HG02840 (cell line): Measurements from ENCODE around the gene CBX3.
"Not testable (repeated sequence)": the region's sequence is repeated elsewhere in the genome, so short reads cannot be mapped to it uniquely, and the experiment has no call there.

Experiments
- ATAC-seq: cut with Tn5 transposase; IDR thresholded peaks from one replicate; pipeline ENCODE4 v1.9.1; 2021; ENCODE audit warnings: mild to moderate bottlenecking, moderate library complexity, moderate number of reproducible peaks; ENCODE audit not compliant: unreplicated experiment, low FRiP score

The CBX3 gene

DNA sequence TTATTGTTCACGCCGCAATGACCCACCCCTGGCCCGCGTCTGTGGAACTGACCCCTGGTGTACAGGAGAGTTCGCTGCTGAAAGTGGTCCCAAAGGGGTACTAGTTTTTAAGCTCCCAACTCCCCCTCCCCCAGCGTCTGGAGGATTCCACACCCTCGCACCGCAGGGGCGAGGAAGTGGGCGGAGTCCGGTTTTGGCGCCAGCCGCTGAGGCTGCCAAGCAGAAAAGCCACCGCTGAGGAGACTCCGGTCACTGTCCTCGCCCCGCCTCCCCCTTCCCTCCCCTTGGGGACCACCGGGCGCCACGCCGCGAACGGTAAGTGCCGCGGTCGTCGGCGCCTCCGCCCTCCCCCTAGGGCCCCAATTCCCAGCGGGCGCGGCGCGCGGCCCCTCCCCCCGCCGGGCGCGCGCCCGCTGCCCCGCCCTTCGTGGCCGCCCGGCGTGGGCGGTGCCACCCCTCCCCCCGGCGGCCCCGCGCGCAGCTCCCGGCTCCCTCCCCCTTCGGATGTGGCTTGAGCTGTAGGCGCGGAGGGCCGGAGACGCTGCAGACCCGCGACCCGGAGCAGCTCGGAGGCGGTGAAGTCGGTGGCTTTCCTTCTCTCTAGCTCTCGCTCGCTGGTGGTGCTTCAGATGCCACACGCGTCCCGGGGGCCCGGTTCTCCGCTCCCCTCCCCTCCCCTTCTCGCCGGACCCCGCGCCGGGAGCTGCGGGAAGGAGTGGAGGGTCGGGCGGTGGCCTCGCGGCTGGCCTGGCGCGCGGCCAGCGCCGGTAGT lies at the start of gene CBX3:
Gene CBX3, plus strand, starts transcription at position 499 of the 772 bp plus-strand sequence. CDS start 1,254 bp downstream, outside the sequence.
- peak; percentile 39 for ATAC-seq

DNA sequence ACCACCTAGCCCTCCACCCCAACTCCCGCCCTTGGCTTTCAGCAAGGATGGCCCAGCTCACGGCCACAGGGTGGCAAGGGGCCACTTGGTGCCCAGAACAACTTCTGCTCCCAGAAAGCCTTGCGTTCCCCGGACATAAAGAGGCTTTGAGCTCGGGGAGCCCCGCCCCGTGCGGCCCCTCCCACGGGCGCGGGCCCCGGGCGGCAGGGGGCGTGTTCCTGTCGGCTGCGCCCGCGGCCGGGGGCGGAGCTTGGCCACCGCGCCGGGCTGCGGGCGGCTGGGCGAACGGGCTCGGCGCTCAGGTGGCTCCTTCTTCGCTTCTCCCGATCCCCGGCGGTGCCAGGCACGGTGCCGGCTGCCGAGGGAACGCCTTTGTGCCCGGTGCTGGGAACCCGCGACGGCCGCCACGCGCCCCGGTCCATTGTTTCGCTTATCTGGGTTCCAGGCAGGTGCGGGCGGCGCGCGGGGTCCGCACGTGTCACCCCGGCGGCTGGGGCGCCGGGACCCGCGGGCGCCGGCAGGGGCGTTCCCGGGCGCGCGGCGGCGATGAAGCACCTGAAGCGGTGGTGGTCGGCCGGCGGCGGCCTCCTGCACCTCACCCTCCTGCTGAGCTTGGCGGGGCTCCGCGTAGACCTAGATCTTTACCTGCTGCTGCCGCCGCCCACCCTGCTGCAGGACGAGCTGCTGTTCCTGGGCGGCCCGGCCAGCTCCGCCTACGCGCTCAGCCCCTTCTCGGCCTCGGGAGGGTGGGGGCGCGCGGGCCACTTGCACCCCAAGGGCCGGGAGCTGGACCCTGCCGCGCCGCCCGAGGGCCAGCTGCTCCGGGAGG lies 49.4 kb upstream of the CBX3 start, which contains the start of gene NFE2L3:
Gene NFE2L3, plus strand, starts transcription at position 246 of the 829 bp plus-strand sequence. Its CDS starts 301 bp downstream, at position 547.
- ATAC-seq = peak; percentile 61

DNA sequence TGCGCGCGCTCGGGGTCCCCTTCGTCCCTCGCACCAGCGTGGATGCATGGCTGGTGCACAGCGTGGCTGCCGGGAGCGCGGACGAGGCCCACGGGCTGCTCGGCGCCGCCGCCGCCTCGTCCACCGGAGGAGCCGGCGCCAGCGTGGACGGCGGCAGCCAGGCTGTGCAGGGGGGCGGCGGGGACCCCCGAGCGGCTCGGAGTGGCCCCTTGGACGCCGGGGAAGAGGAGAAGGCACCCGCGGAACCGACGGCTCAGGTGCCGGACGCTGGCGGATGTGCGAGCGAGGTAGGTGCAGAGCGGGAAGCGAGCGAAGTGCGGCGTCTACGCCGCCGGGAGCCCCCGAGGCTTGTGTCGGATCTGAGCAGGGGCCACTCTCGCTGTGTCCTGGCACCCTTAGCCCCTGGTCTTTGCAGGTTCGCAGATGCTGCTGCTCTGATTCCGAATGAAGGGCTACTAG lies 48.7 kb upstream of the CBX3 start:
- ATAC-seq = peak; percentile 18

DNA sequence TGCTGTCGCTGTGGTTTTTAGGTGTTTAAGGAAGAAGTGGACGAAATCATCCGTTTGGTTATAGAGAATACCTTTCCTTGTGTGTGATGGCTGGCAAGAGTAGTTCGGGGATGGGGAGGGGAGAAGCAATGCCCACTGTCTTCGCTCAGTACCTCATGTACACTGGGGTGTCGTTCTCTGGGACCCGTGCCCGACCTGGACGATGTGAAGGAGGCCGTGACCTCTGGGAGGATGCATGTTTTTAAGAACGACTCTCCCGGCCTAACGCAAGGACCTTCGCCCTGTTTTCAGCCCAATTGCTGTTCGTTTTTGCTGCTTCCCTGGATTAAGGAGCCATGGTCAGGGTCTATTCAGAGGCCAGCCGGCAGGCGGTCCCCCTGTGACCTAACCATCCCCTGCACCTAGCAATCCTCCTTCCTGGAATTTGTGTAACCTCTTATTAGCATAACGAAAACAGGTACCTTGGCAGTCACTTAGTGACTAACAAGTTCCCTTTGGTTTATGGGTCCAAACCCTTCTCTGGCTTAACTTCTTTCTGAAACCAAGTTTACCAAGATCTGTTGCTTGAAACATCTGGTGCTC lies 48.2 kb upstream of the CBX3 start:
- no peak for ATAC-seq

DNA sequence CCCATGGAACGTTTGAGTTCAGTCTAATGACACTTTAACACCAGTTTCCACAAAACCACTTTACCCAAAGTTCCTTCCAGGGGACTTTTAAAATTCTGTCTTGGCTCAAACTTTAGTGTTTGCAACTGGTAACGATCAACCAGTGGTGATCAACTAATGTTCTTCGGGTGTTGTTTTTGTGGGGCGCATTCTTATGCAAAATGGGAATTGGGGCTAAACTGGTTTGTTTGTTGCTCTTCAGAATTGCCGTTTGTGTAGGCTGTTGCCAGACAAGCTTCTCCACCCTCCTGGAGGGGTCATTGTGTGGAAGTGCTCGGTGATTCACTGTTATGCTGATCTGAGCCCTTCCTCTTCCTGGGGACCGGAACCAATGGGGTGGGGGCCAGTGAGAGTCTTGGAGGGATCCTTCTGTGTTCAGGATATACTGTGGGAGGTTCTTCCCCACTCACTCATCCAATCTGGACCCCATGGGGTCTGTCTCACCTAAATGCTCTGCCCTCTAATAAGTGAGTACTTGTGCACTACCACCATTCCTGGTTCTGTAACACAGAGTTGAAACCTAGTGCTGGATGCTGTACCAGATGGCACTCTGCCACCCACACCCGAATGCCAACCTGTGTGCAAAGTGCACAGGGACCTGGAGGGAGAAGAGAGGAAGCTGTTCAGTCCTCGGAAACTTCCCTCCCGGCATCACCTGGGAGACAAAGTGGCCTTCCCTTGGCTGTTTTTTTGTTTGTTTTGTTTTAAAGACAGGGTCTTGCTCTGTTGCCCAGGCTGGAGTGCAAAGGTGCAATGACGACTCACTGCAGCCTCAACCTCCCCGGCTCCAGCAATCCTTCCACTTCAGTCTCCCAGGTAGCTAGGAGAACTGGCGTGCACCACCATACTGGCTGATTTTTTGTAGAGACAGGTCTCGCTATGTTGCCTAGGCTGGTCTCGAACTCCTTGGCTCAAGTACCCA lies 47.4 kb upstream of the CBX3 start:
- no peak for ATAC-seq

DNA sequence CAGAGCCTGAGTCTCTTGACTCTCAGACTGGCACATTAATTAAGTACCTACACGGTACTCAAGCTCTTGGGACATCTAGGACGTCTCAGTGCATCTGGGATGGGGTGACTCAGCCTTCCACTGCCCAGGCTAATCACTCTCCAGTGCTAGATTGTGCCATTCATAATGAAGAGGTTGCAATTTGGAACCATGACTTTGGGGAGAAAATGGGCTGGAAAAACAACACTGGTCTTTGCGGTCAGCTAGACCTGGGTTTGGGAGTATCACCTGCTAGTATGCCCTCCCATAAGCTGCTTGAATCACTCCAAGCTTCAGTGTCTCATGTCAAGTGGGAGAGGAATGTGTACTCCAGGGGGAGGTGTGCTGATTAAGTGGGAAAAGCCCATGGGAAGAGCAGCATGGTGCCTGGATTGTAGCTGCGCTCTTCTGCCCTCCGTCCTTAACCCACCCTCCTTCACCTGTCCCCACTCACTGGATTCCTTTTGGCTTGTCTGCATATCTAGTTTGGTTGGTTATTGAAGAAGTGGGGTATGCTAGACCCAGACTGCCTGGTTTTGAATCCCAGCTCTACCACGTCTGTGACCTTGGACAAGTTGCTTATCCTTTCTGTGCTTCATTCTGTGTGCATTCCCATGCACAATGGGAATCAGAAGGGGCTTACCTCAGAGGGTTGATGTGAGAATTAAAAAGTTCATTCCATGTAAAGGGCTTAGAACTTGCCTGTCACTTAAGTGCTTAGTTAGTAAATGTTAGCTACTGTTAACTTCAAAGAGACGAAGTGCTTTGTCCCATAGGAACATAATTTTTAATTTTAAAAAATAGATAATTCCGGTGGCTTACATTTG lies 45.8 kb upstream of the CBX3 start:
- ATAC-seq = no peak

DNA sequence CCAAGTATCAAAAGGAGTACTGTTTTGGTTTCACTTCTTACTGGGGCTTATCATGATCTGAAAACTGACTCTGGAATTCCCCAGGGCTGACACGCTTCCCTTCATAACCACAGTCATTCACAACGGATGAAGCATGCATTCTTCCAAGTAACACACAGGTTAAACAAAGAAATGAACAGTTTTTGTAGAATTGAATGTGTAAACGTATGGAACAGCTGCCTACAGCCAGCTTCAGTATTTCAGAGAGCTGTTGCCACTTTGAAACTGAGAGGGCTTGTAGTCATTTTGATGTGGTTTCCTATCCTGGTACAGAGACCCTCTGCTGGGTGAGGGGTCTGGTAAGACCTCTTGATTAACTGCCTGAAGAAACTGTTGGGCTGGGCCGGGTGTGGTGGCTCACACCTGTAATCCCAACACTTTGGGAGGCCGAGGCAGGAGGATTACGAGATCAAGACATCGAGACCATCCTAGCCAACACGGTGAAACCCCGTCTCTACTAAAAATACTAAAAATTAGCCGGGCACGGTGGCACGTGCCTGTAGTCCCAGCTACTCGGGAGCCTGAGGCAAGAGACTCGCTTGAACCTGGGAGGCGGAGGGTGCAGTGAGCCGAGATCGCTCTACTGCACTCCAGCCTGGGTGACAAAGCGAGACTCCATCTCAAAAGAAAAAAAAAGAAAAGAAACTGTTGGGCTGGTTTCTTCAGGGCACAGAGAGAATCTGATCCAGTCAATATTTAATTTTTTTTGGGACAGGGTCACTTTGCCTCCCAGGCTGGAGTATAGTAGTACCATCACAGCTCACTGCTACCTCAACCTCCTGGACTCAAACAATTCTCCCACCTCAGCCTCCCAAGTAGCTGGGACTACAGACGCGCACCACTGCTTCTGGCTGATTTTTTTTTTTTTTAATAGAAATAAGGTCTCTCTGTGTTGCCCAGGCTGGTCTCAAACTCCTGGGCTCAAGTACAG lies 44.8 kb upstream of the CBX3 start:
- peak; percentile 29 for ATAC-seq

DNA sequence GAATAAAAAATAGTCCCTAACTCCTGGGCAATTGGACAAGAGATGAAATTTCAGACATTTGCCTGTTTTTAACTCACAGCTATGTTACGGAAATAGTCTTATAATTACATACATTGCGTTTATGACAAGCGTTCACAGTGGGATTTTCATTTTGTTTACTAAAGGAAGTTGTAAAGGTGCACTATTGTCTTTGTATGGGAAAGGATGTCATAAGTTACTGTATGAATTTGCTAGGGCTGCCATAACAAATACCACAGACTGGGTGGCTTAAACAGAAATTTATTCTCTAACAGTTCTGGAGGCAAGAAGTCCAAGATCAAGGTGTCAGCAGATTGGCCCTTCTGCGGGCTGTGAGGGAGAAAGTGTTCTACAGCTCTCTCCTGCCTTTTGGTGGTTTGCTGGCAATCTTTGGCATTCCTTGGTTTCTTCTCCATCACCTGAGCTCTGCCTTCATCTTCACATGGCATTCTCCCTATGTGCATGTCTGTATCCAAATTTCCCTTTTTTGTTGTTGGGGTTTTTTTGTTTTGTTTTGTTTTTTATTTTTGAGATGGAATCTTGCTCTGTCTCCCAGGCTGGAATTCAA lies 43.9 kb upstream of the CBX3 start:
- no peak for ATAC-seq

DNA sequence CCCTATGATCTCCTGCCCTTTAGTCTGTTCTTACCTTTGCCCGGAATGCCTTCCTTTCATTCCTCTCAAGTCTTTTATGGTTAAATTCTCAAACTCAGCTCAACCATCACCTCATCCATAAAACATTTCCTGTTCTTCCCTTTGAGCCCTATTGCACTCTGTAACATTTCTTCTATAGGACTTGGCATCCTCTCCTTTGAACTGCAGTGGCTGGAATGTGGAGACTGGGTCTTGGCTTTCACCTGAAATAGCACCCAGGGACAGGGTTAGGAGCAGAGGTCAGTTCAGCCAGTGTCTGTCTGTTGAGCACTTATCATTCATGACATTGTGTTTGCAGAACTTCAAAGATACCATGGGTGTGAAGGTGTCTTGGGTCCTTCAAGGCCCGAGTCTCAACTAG lies 42.3 kb upstream of the CBX3 start:
- no peak for ATAC-seq

DNA sequence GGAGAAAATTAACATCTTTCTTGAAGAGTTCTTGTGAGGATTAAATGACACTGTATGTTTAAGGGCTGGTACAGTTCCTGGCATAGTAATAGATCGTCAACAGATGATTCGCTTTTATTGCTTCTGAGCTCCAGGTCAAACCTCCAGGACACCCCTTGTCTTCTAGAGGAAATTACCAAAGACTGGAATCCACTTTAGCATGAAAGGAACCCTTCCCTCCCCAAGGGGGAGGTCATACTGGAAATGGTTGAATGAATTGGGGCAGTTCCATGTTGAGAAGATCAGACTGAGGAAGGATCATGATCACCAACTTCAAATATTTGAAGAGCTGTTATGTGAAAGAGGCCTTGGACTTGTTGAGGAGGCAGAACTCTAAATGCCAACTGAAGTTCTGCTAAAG lies 40.6 kb upstream of the CBX3 start:
- ATAC-seq = no peak

DNA sequence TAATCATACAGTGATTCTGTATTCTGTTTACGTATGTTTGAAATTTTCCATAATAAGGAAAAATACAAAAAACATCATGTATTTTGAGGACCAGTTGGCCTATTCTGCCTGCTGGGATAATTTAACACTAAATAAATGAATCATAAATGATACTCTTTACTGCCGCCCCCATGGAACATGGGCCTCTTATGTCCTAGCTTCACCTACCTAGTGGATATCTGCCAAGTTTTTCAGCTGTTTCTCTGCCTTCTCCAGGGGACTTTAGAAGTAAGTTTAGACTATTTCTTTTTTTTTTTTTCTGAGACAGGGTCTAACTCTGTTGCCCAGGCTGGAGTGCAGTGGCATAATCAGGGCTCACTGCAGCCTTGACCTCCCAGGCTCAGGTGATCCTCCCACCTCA lies 39.1 kb upstream of the CBX3 start:
- ATAC-seq = no peak

DNA sequence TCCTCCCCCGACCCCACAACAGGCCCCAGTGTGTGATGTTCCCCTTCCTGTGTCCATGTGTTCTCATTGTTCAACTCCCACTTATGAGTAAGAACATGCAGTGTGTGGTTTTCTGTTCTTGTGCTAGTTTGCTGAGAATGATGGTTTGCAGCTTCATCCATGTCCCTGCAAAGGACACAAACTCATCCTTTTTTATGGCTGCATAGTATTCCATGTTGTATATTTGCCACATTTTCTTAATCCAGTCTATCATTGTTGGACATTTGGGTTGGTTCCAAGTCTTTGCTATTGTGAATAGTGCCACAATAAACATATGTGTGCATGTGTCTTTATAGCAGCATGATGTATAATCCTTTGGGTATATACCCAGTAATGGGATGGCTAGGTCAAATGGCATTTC lies 37.7 kb upstream of the CBX3 start:
- not testable (repeated sequence) for ATAC-seq

DNA sequence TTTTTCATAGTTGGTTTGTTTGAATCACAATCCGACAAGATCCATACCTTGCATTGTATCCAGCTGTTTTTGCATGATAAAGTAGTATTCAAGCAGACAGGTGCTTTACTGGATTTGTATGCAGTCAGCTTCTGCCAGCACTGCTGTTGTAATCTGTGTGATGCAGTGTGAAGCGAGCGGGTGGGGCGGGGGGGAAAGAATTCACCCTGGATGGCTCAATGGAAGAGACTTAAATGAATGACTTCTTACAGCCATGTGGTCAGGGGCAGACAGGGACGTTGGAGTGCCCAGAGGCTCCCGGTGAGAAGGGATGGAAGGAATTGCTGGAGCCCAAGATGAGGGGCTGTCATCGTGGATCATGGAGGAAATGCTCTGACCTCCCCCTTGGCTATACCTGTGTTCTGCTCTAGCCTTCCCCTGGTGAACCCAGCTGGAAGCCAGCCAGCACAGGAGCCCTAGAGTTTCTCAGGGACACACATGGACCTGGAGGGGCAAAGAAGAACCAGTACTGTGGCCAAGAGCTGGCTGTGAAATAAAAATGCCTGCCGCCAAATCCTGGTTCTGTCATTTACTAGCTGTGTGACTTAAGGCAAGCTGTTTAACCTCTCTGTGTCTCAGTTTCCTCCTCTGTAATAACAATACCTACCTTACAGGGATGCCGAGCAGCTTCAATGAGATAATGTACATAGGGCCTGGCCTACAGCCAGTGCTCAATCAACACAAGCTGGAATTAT lies 35.4 kb upstream of the CBX3 start:
- no peak for ATAC-seq

DNA sequence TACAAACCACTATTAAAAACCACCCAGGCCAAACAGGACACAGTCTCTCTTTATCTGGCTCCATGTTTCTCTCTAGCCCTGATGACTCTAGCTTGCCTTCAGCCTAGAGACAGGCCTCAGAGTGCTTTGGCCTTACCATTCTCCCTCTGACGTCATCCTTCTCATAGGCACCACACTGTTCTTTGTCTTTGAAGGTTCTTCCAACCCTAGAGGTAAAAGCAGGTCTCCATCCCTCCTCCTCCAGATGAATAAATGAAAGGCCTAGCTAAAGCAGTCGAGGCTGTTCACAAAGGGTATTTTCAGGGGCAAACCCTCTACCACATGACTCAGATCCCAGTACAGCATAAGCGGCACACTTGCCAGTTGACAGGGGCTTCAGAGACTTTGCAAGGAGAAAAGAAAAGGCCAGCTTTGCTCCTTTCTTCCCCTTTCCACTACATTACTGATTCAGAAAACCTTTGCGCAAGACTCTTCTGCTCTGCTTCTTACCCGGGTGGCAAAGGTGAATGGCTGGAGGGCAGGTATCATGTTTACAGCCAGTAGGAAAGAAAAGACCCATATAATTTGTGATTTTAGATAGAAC lies 34.8 kb upstream of the CBX3 start:
- no peak for ATAC-seq

DNA sequence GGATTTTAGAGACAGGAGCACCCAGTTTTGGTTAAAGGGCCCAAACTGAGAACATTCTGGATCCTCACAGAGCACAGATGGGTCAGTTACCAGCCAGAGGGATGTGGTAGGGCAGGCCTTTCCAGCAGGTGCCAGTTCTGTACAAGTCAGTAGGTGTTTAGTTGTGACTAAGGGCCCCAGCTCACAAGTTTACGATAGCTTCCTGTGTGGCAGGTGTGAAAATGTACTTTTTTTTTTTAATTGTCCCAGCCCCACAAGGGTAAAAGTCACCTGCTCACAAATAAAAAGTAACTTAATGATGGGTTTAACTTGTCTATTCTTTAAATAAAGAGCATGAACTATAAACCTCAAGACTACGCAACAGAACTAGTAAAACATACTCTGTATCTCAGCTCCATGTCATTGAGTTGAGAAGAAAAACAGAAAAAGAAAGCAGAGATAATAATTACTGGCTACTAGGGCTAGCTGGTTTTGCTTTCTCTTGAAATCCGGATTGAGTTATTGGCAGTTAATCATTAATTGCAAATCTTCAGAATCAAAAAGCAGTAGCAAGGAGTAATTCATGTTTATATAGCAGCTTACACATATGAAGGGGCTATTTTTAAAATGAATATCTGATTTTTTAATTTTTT lies 34.1 kb upstream of the CBX3 start:
- ATAC-seq = peak; percentile 69

DNA sequence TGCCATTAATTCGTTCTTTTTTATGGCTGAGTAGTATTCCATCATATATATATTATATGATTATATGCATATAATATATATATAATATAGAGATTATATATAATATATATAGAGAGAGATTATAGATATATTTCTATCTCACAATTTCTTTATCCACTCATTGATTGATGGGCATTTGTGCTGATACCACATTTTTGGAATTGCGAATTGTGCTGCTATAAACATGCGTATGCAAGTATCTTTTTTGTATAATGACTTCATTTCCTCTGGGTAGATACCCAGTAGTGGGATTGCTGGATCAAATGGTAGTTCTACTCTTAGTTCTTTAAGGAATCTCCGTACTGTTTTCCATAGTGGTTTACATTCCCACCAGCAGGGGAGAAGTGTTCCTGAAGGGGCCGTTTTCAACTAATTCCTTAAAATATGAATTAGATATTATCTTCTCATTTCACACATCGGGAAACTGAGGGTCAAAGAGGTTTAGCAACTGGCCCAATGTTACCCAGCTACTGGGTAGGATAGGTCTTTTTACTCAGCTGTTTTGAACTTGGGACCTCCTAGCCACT lies 33.0 kb upstream of the CBX3 start:
- ATAC-seq = no peak
